ENCODE results near the gene TRIM7. TPM values are rescaled to one million over a fixed set of nuclear protein-coding genes. Genes with fewer than 3 reads are reported as not detected.
A peak's percentile ranks its signal among the peaks of the same experiment; 100 is the strongest.

Gene TRIM7
- total RNA-seq, 1 experiment from 2014 or later, result 30.2 TPM

DNA sequence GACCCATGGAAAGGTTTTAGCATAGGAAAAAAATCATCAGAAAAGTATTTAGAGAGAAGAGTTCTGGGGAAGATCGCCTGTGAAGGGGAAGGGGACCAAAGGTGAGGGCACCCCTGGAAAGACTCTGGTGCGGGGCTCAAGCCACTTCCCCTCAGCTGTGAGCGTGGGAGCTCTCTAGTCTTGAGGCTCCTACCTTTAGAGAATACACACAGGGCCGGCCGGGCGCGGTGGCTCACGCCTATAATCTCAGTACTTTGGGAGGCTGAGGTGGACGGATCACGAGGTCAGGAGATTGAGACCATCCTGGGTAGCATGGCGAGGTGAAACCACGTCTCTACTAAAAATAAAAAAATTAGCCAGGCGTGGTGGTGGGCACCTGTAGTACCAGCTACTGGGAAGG lies 25.0 kb upstream of the TRIM7 start (continued):
- TF ChIP-seq, protein P1, sequence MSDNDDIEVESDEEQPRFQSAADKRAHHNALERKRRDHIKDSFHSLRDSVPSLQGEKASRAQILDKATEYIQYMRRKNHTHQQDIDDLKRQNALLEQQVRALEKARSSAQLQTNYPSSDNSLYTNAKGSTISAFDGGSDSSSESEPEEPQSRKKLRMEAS (IDR thresholded peaks at IDR 0.05), result no peak
- TF ChIP-seq, protein P2, sequence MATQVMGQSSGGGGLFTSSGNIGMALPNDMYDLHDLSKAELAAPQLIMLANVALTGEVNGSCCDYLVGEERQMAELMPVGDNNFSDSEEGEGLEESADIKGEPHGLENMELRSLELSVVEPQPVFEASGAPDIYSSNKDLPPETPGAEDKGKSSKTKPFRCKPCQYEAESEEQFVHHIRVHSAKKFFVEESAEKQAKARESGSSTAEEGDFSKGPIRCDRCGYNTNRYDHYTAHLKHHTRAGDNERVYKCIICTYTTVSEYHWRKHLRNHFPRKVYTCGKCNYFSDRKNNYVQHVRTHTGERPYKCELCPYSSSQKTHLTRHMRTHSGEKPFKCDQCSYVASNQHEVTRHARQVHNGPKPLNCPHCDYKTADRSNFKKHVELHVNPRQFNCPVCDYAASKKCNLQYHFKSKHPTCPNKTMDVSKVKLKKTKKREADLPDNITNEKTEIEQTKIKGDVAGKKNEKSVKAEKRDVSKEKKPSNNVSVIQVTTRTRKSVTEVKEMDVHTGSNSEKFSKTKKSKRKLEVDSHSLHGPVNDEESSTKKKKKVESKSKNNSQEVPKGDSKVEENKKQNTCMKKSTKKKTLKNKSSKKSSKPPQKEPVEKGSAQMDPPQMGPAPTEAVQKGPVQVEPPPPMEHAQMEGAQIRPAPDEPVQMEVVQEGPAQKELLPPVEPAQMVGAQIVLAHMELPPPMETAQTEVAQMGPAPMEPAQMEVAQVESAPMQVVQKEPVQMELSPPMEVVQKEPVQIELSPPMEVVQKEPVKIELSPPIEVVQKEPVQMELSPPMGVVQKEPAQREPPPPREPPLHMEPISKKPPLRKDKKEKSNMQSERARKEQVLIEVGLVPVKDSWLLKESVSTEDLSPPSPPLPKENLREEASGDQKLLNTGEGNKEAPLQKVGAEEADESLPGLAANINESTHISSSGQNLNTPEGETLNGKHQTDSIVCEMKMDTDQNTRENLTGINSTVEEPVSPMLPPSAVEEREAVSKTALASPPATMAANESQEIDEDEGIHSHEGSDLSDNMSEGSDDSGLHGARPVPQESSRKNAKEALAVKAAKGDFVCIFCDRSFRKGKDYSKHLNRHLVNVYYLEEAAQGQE (IDR thresholded peaks at IDR 0.05; ENCODE audit: low read depth), result no peak

DNA sequence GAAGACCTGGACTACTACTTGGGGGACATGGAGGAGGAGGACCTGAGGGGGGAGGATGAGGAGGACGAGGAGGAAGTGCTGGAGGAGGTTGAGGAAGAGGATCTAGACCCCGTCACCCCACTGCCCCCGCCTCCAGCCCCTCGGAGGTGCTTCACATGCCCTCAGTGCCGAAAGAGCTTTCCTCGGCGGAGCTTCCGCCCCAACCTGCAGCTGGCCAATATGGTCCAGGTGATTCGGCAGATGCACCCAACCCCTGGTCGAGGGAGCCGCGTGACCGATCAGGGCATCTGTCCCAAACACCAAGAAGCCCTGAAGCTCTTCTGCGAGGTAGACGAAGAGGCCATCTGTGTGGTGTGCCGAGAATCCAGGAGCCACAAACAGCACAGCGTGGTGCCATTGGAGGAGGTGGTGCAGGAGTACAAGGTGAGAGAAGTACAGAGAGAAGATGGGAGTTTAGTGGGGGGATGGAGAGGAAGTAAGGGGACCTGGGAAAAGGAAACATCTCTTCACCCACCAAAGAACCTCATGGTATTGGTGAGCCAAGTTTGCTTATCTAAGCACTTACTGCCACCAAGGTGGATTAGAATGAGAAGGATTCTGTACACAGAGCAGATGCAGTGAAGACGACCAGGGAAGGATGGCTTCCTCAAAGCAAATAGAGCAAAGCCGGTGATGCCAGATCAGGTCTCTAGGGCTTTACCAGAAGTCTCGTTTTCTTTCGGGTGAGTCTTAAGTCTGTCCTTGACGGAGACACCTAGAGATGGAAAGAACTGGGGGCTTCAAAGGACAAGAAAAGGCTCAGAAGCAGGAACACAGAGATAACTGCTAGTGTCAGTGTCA lies 19.6 kb upstream of the TRIM7 start:
- ChIA-PET CTCF (no interaction called here), RAD21 (ENCODE audit: low non-redundant PET in 1 of 2, low total read pairs in 2 of 2, uncharacterized antibody in 2 of 2, unreplicated experiment in 2 of 2) (no interaction called here), POLR2A (interaction anchor here (1.5 to 1.6 kb wide), 2 partner anchors 20 to 51 kb away, joined by 4 to 19 read pairs; partner anchors contain the start of gene RACK1)
- intact Hi-C loops (cut with micrococcal nuclease), result loop anchor here (5.0 kb wide), 1 partner anchor 52 kb away; no protein-coding TSS in a partner anchor
- Histone ChIP-seq H3K4me1 (ENCODE audit: control insufficient read depth in 1 of 2, insufficient read depth in 2 of 2, low read length in 2 of 2) (peaks cover 18 to 33% of the 10 kb centered on the region in 2 experiments), H3K4me2 (ENCODE audit: low read length) (peak overlapping the region; percentile 100), H2AFZ (ENCODE audit: low read depth, low read length, poor library complexity, severe bottlenecking) (no peak overlapping the region), H3K27ac (ENCODE audit: low read depth, low read length) (peak overlapping the region; percentile 92), H4K20me1 (ENCODE audit: insufficient read depth) (no peaks in the 10 kb centered on the region), H3K9ac (ENCODE audit: low read length) (peak overlapping the region; percentile 88), H3K9me3 (ENCODE audit: control insufficient read depth in 1 of 2, insufficient read depth in 1 of 2, low read depth in 1 of 2, low read length in 2 of 2) (no peaks in the 10 kb centered on the region), H3K36me3 (ENCODE audit: control insufficient read depth in 1 of 2, insufficient read depth in 2 of 2, low read length in 2 of 2) (peaks cover 4 to 6% of the 10 kb centered on the region in 2 experiments; a peak in 2 of 4 replicates), H3K9me2 (ENCODE audit: insufficient read depth) (no peaks in the 10 kb centered on the region), H3K27me3 (ENCODE audit: insufficient read depth, low read length) (no peaks in the 10 kb centered on the region), H3K4me3 (replicated peaks in 1 of 2; ENCODE audit: low read depth in 1 of 2, low read length in 2 of 2) (peak overlapping the region; percentile 94 to 100), H3K79me2 (ENCODE audit: insufficient read depth, low read length) (peaks cover 40% of the 10 kb centered on the region)
- no peak for DNase-seq (ENCODE audit: low read depth, low spot score)
- BruUV-seq (replicated peaks), result no TSS peak
- no peak for ATAC-seq
- TF ChIP-seq, protein P3, sequence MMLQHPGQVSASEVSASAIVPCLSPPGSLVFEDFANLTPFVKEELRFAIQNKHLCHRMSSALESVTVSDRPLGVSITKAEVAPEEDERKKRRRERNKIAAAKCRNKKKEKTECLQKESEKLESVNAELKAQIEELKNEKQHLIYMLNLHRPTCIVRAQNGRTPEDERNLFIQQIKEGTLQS (IDR thresholded peaks at IDR 0.05), result no peak
- TF ChIP-seq POLR2AphosphoS5 (IDR thresholded peaks at IDR 0.05; ENCODE audit: low read depth, low read length) (0 out of 2 replicates have a peak, but pooled peaks have one; percentile 5), EZH2 (IDR thresholded peaks at IDR 0.05) (no peak)

Measured in HCT116 (cell line).